Dermis lymphatic vessel endothelial cell (primary cell): ENCODE data around the gene SF3A1. TPM values are rescaled to one million over a fixed set of nuclear protein-coding genes. Genes with fewer than 3 reads are reported as not detected.

Source experiments
- total RNA-seq: library from RNA; depleted of rRNA; stranded (reverse); fragments of >200 nt; gene quantifications from 2 replicates; pipeline ENCODE4 v1.2.1, GENCODE V29; 2014

The SF3A1 gene
- total RNA-seq, result 15.8 and 19.6 TPM in 2 replicates

GRCh38 chr22:30356449-30357235 is at the start of gene SF3A1, which contains the start of gene CCDC157:
Gene SF3A1 (minus strand): TSS chr22:30356894. CDS start chr22:30356792, 102 bp downstream.
Gene CCDC157 (plus strand): TSS chr22:30357007. CDS start chr22:30366001, 8,994 bp downstream.

GRCh38 chr22:30396871-30397655 is 40.4 kb upstream of the SF3A1 start, which contains the start of gene SEC14L2:
Gene SEC14L2 (plus strand): TSS chr22:30397018. CDS start chr22:30397117, 99 bp downstream.

GRCh38 chr22:30386960-30387827 is 30.5 kb upstream of the SF3A1 start, which contains the start of gene RNF215:
Gene RNF215 (minus strand): TSS chr22:30387411. CDS start chr22:30387313, 98 bp downstream.

GRCh38 chr22:30326706-30327362 is 29.9 kb downstream of the SF3A1 start, which contains the start of gene TBC1D10A:
Gene TBC1D10A (minus strand): TSS chr22:30326941. CDS start chr22:30326881, 60 bp downstream.

GRCh38 chr22:30289141-30289979 is 67.3 kb downstream of the SF3A1 start, which contains the start of gene CASTOR1:
Gene CASTOR1 (minus strand): TSS chr22:30289505. CDS start chr22:30289497, 8 bp downstream.

Other genes starting within 250 kb of the SF3A1 start
- gene LIF, start 110.1 kb downstream of the SF3A1 start, total RNA-seq, result 0.11 and 0.34 TPM in 2 replicates
- not detected in 2 replicates for gene OSM, start 90.0 kb downstream of the SF3A1 start, total RNA-seq
- gene CASTOR1, start 67.4 kb downstream of the SF3A1 start, total RNA-seq, result 7.5 and 8.1 TPM in 2 replicates
- gene TBC1D10A, start 30.0 kb downstream of the SF3A1 start, total RNA-seq, result 8.1 TPM in 2 replicates
- gene CCDC157, start 113 bp upstream of the SF3A1 start, total RNA-seq, result 1.3 and 1.5 TPM in 2 replicates
- 17.5 and 21.7 TPM in 2 replicates for gene RNF215, start 30.5 kb upstream of the SF3A1 start, total RNA-seq
- 16.1 and 16.6 TPM in 2 replicates for gene SEC14L2, start 40.1 kb upstream of the SF3A1 start, total RNA-seq
- 16.6 and 17.4 TPM in 2 replicates for gene MTFP1, start 68.9 kb upstream of the SF3A1 start, total RNA-seq
- not detected in 2 replicates for gene SEC14L3, start 115.1 kb upstream of the SF3A1 start, total RNA-seq
- gene SEC14L4, start 148.8 kb upstream of the SF3A1 start, total RNA-seq, result 0.17 TPM in 1 of 2 replicates, not detected in the other
- gene SEC14L6, start 189.8 kb upstream of the SF3A1 start, total RNA-seq, result under 0.01 TPM in 1 of 2 replicates, not detected in the other
- gene GAL3ST1, start 217.8 kb upstream of the SF3A1 start, total RNA-seq, result under 0.01 TPM in 1 of 2 replicates, not detected in the other
- 51.3 and 75.8 TPM in 2 replicates for gene PES1, start 235.0 kb upstream of the SF3A1 start, total RNA-seq